IMR-90 (cell line): ENCODE data around the gene TPST1. TPM values are rescaled to one million over a fixed set of nuclear protein-coding genes. Genes with fewer than 3 reads are reported as not detected.
"Not testable (repeated sequence)": the region's sequence is repeated elsewhere in the genome, so short reads cannot be mapped to it uniquely, and the experiment has no call there.

Experiments
- ATAC-seq: fragments of 200-7000 bp; cut with Tn5 transposase; 2 replicates; pipeline ENCODE4 v1.9.1; 2020; ENCODE audit warnings: low read depth, mild to moderate bottlenecking, moderate library complexity
- BruUV-seq: library from RNA; stranded (reverse); fragments of 400-500 nt; replicated peaks from 2 replicates; lab custom pipeline; 2021; lab: Mats Ljungman, UMichigan
- CTCF ChIA-PET: fragments of 300-600 bp; formaldehyde crosslinking; extraction: SDS; loops from one replicate; lab custom pipeline; 2021; ENCODE audit warnings: antibody characterized with exemption; lab: Yijun Ruan, JAX
- POLR2A ChIA-PET: fragments of 300-600 bp; sonication (Branson Sonifier 250); formaldehyde crosslinking; loops from one replicate; lab custom pipeline; 2022; ENCODE audit warnings: antibody characterized with exemption; ENCODE audit not compliant: unreplicated experiment; lab: Charles Lee
- DNase-seq: peaks from one replicate; pipeline ENCODE4 v3.0.0; 2013
- H2AFZ ChIP-seq: replicated peaks from 2 replicates; pipeline ENCODE3; 2013; ENCODE audit warnings: low read length, mild to moderate bottlenecking; ENCODE audit not compliant: poor library complexity
- H2AK5ac ChIP-seq: 2 replicates; pipeline ENCODE4 v1.6.1; 2013; ENCODE audit warnings: low read depth, low read length, inconsistent platforms
- H2AK9ac ChIP-seq: replicated peaks from 2 replicates; pipeline ENCODE3; 2013; ENCODE audit warnings: mild to moderate bottlenecking, low read depth, low read length, moderate library complexity; ENCODE audit not compliant: poor library complexity
- H2BK120ac ChIP-seq: 2 replicates; pipeline ENCODE4 v1.6.1; 2013; ENCODE audit warnings: low read depth, low read length, inconsistent platforms
- H2BK15ac ChIP-seq: 3 replicates; pipeline ENCODE4 v1.6.1; 2013; ENCODE audit warnings: low read depth, low read length, inconsistent platforms
- H2BK20ac ChIP-seq: 2 replicates; pipeline ENCODE4 v1.6.1; 2013; ENCODE audit warnings: low read depth, mild to moderate bottlenecking, inconsistent platforms, low read length, moderate library complexity
- H2BK5ac ChIP-seq: 2 replicates; pipeline ENCODE4 v1.6.1; 2013; ENCODE audit warnings: mild to moderate bottlenecking, low read depth, low read length, inconsistent platforms; ENCODE audit not compliant: poor library complexity, severe bottlenecking
- H3K14ac ChIP-seq: replicated peaks from 2 replicates; pipeline ENCODE4 v1.6.1; 2013; ENCODE audit warnings: low read depth, low read length, inconsistent platforms
- H3K18ac ChIP-seq: 2 replicates; pipeline ENCODE4 v1.6.1; 2013; ENCODE audit warnings: low read depth, low read length, control low read depth
- H3K23ac ChIP-seq: 2 replicates; pipeline ENCODE4 v1.6.1; 2013; ENCODE audit warnings: low read depth, low read length, inconsistent platforms
- H3K27ac ChIP-seq: 2 replicates; pipeline ENCODE4 v1.5.1; 2013; ENCODE audit warnings: mild to moderate bottlenecking, control low read depth, low read length; ENCODE audit not compliant: insufficient read depth
- H3K27me3 ChIP-seq: 2 replicates; pipeline ENCODE4 v1.6.1; 2013; ENCODE audit warnings: low read length; ENCODE audit not compliant: control insufficient read depth, insufficient read depth
- H3K36me3 ChIP-seq: 2 replicates; pipeline ENCODE4 v1.6.1; 2013; ENCODE audit warnings: low read length, mixed read lengths; ENCODE audit not compliant: control insufficient read depth, insufficient read depth
- H3K4ac ChIP-seq: 2 replicates; pipeline ENCODE4 v1.6.1; 2013; ENCODE audit warnings: low read depth, low read length, inconsistent platforms
- H3K4me1 ChIP-seq: 2 replicates; pipeline ENCODE4 v1.6.1; 2013; ENCODE audit warnings: low read length, mixed read lengths; ENCODE audit not compliant: control insufficient read depth, insufficient read depth
- H3K4me2 ChIP-seq: 2 replicates; pipeline ENCODE4 v1.6.1; 2013; ENCODE audit warnings: low read depth, mild to moderate bottlenecking, control low read depth, low read length, moderate library complexity
- H3K4me3 ChIP-seq: 2 replicates; pipeline ENCODE4 v1.5.1; 2013; ENCODE audit warnings: low read depth, mild to moderate bottlenecking, control low read depth, low read length, moderate library complexity; ENCODE audit not compliant: insufficient read depth
- H3K56ac ChIP-seq: 2 replicates; pipeline ENCODE4 v1.6.1; 2013; ENCODE audit warnings: low read length, inconsistent platforms; ENCODE audit not compliant: insufficient read depth; ENCODE audit errors: extremely low read depth
- H3K79me1 ChIP-seq, 2 experiments: 2 replicates each; pipeline ENCODE4 v1.6.1; 2013; ENCODE audit warnings: low read length in 2 of 2, inconsistent platforms in 1 of 2, low read depth in 1 of 2
- H3K9ac ChIP-seq: 2 replicates; pipeline ENCODE4 v1.6.1; 2013; ENCODE audit warnings: low read depth, low read length, control low read depth
- H3K9me1 ChIP-seq: 2 replicates; pipeline ENCODE4 v1.6.1; 2013; ENCODE audit warnings: low read length, inconsistent platforms; ENCODE audit not compliant: insufficient read depth
- H3K9me3 ChIP-seq: 2 replicates; pipeline ENCODE4 v1.6.1; 2013; ENCODE audit warnings: low read length; ENCODE audit not compliant: control insufficient read depth, insufficient read depth
- H4K20me1 ChIP-seq: 2 replicates; pipeline ENCODE4 v1.6.1; 2013; ENCODE audit warnings: low read length, inconsistent platforms; ENCODE audit not compliant: insufficient read depth
- H4K5ac ChIP-seq: 2 replicates; pipeline ENCODE4 v1.6.1; 2013; ENCODE audit warnings: mild to moderate bottlenecking, low read depth, low read length, control low read depth
- H4K8ac ChIP-seq, 2 experiments: 2 replicates each; pipeline ENCODE4 v1.6.1; 2013; ENCODE audit warnings: low read depth in 2 of 2, low read length in 2 of 2, control low read depth in 1 of 2, inconsistent platforms in 1 of 2
- H4K91ac ChIP-seq: 2 replicates; pipeline ENCODE4 v1.6.1; 2013; ENCODE audit warnings: low read depth, low read length, inconsistent platforms; ENCODE audit not compliant: insufficient read depth
- BHLHE40 ChIP-seq: fragments of 150-350 bp; IDR thresholded peaks from 2 replicates; pipeline ENCODE4 v1.6.1; 2016; ENCODE audit warnings: mild to moderate bottlenecking, low read depth, low read length
- CTCF ChIP-seq: conservative IDR thresholded peaks from 2 replicates; pipeline ENCODE4 v1.5.1; 2012; ENCODE audit warnings: mild to moderate bottlenecking, low read depth, low read length, improper control_type of control experiment
- MAFK ChIP-seq: IDR thresholded peaks from 2 replicates; pipeline ENCODE4 v1.6.1; 2012; ENCODE audit warnings: low read depth, low read length, improper control_type of control experiment
- MAZ ChIP-seq: IDR thresholded peaks from 2 replicates; pipeline ENCODE4 v1.6.1; 2012; ENCODE audit warnings: low read depth, mild to moderate bottlenecking, low read length, improper control_type of control experiment, moderate library complexity, borderline replicate concordance
- NFE2L2 ChIP-seq: fragments of 150-350 bp; IDR thresholded peaks from 2 replicates; pipeline ENCODE4 v1.6.1; 2016; ENCODE audit warnings: low read depth, mild to moderate bottlenecking, low read length
- POLR2A ChIP-seq: IDR thresholded peaks from 2 replicates; pipeline ENCODE4 v1.6.1; 2012; ENCODE audit warnings: mild to moderate bottlenecking, low read depth, low read length
- RCOR1 ChIP-seq: IDR thresholded peaks from 2 replicates; pipeline ENCODE4 v1.6.1; 2012; ENCODE audit warnings: mild to moderate bottlenecking, low read length, improper control_type of control experiment; ENCODE audit not compliant: insufficient replicate concordance
- WGBS, 2 experiments: methylation state at CpG; one replicate each; pipeline versions ENCODE4 v1.1.5 to v1.1.7; 2013; ENCODE audit warnings: missing lambda C conversion rate in 2 of 2; ENCODE audit not compliant: insufficient read length in 1 of 2; ENCODE audit errors: extremely low coverage in 2 of 2; 5-methylcytosine and 5-hydroxymethylcytosine counted together
- dilution Hi-C: fragments of 300-500 bp; cut with HindIII; formaldehyde crosslinking; loops from one replicate; pipeline ENCODE4 v1.14.3; 2018; ENCODE audit warnings: low sequenced_read_pairs; ENCODE audit not compliant: unreplicated experiment
- in situ Hi-C: fragments of 300-500 bp; cut with MboI; formaldehyde crosslinking; loops from 3 replicates; pipeline ENCODE4 v1.14.3; 2019; ENCODE audit warnings: low sequenced_read_pairs, inconsistent platforms, mixed read lengths
- intact Hi-C: fragments of 100-400 bp; cut with micrococcal nuclease; formaldehyde crosslinking; loops from 2 replicates; pipeline ENCODE4 v1.10.0; 2022
- polyA plus RNA-seq, 3 experiments: library from polyadenylated mRNA; depleted of rRNA; stranded (reverse); fragments of >200 nt; gene quantifications; 2 replicates each; pipeline ENCODE4 v1.2.3, GENCODE V29; 2012; ENCODE audit warnings: low replicate concordance in 1 of 3
- total RNA-seq: library from RNA; depleted of rRNA; stranded (reverse); fragments of >200 nt; gene quantifications from 2 replicates; pipeline ENCODE4 v1.2.3, GENCODE V29; 2012

Gene TPST1
- total and polyA plus RNA-seq, 2 of the 4 experiments (the other 2 are of a cell fraction), result 37.7 to 58.6 TPM

GRCh38 chr7:66363635-66364034 lies 158.5 kb downstream of the TPST1 start:
- TF ChIP-seq POLR2A (no peak), RCOR1 (no peak), BHLHE40 (no peak), MAFK (no peak), CTCF (no peak), MAZ (no peak), NFE2L2 (no peak)
- intact Hi-C loops, result no loop called here
- H3K18ac ChIP-seq, result no peak overlapping the region

GRCh38 chr7:66365031-66365430 lies 159.9 kb downstream of the TPST1 start:
- H2AK5ac ChIP-seq, H3K9ac ChIP-seq, ATAC-seq, H2AFZ ChIP-seq, H3K4me1 ChIP-seq, H4K91ac ChIP-seq, H3K4me2 ChIP-seq, H4K5ac ChIP-seq, H3K23ac ChIP-seq, H3K79me1 ChIP-seq, H3K36me3 ChIP-seq, H2BK120ac ChIP-seq, in situ Hi-C loops, H2BK20ac ChIP-seq, H4K8ac ChIP-seq, H3K9me1 ChIP-seq, H3K18ac ChIP-seq, CTCF ChIA-PET, H2BK15ac ChIP-seq, intact Hi-C loops, H4K20me1 ChIP-seq, H3K56ac ChIP-seq, H2BK5ac ChIP-seq, POLR2A ChIA-PET, H3K27ac ChIP-seq, dilution Hi-C loops, DNase-seq, H2AK9ac ChIP-seq, H3K4ac ChIP-seq, H3K27me3 ChIP-seq, H3K9me3 ChIP-seq, H3K14ac ChIP-seq, H3K4me3 ChIP-seq, BruUV-seq: not testable (repeated sequence)
- WGBS, 2 experiments, result no CpG with 5 or more reads among the region's 14 CpGs

More at GRCh38 chr7:66363635-66364034, 158.5 kb downstream of the TPST1 start:
- H2AK5ac ChIP-seq, result no peak overlapping the region
- ATAC-seq (no peak), DNase-seq (no peak)
- no peaks in the 10 kb centered on the region for H3K27me3 ChIP-seq
- no peak overlapping the region for H3K23ac ChIP-seq
- POLR2A ChIA-PET, result no interaction called here
- peaks cover 8% of the 10 kb centered on the region for H3K4me1 ChIP-seq
- no peak overlapping the region for H2BK5ac ChIP-seq
- no CpG with 5 or more reads among the region's 5 CpGs for WGBS, 2 experiments
- H4K8ac ChIP-seq, result no peak overlapping the region
- no peak overlapping the region for H2AK9ac ChIP-seq
- H3K9me1 ChIP-seq, result peaks cover 2% of the 10 kb centered on the region; the same call in 1 of the 2 replicates
- in situ Hi-C loops (no loop called here), dilution Hi-C loops (no loop called here)
- H4K5ac ChIP-seq, result no peak overlapping the region
- no TSS peak for BruUV-seq
- no peak overlapping the region for H2AFZ ChIP-seq
- no peak overlapping the region for H2BK20ac ChIP-seq
- H3K9me3 ChIP-seq, result no peaks in the 10 kb centered on the region
- no peak overlapping the region for H3K4me2 ChIP-seq
- CTCF ChIA-PET, result no interaction called here
- no peak overlapping the region for H3K27ac ChIP-seq
- no peaks in the 10 kb centered on the region; a peak in 1 of 4 replicates for H3K79me1 ChIP-seq
- H4K20me1 ChIP-seq, result no peaks in the 10 kb centered on the region
- no peak overlapping the region for H3K9ac ChIP-seq
- H3K4ac ChIP-seq, result no peak overlapping the region
- no peak overlapping the region for H4K91ac ChIP-seq
- H3K56ac ChIP-seq, result no peak overlapping the region
- no peak overlapping the region for H2BK120ac ChIP-seq
- no peak overlapping the region for H2BK15ac ChIP-seq
- peaks cover 13% of the 10 kb centered on the region; the same call in 1 of the 2 replicates for H3K36me3 ChIP-seq
- no peak overlapping the region for H3K14ac ChIP-seq
- H3K4me3 ChIP-seq, result no peak overlapping the region
